ENCODE data around the gene FNBP1. TPM values are rescaled to one million over a fixed set of nuclear protein-coding genes. Genes with fewer than 3 reads are reported as not detected.

The FNBP1 gene
- total and polyA plus RNA-seq, 8 donors: 5.3 to 18.5 (median 7.1) TPM

- FAIRE-seq (no peak), ATAC-seq (no peak), DNase-seq (no peak)
- TF ChIP-seq CTCF (IDR thresholded peaks at IDR 0.05): no peak
- H3K36me3 ChIP-seq: peaks cover 0 to 8% (median 0%) of the 10 kb centered on the region in 3 donors
- H3K4me3 ChIP-seq: no peak overlapping the region
- no peaks in the 10 kb centered on the region for H3K27me3 ChIP-seq
- H3K9me3 ChIP-seq: no peaks in the 10 kb centered on the region
- H3K27ac ChIP-seq: no peak overlapping the region
- intact Hi-C loops (cut with DNase I): no loop called here
- 73 to 87% methylated on average over 6 of the region's 6 CpGs for WGBS, 2 donors
- H3K4me1 ChIP-seq: no peaks in the 10 kb centered on the region
Observed at GRCh38 chr9:129923589-129923988, 119.4 kb downstream of the FNBP1 start.

- no peak for TF ChIP-seq CTCF (IDR thresholded peaks at IDR 0.05)
- 88 to 93% methylated on average over 4 of the region's 4 CpGs for WGBS, 2 donors
- Histone ChIP-seq H3K4me3 (no peak overlapping the region), H3K27me3 (no peaks in the 10 kb centered on the region), H3K36me3 (peaks cover 0 to 8% (median 0%) of the 10 kb centered on the region in 3 donors), H3K27ac (no peak overlapping the region), H3K9me3 (no peaks in the 10 kb centered on the region), H3K4me1 (no peaks in the 10 kb centered on the region)
- FAIRE-seq: no peak
- intact Hi-C loops (cut with DNase I): no loop called here
- DNase-seq: no peak
- no peak for ATAC-seq
Observed at GRCh38 chr9:129921905-129922304, 121.1 kb downstream of the FNBP1 start.

- ATAC-seq (peak in 1 of 4 donors; percentile 51), DNase-seq (no peak), FAIRE-seq (no peak)
- Histone ChIP-seq H3K9me3 (no peaks in the 10 kb centered on the region), H3K27me3 (no peaks in the 10 kb centered on the region), H3K4me3 (no peak overlapping the region), H3K36me3 (peaks cover 0 to 8% (median 0%) of the 10 kb centered on the region in 3 donors), H3K27ac (no peak overlapping the region), H3K4me1 (no peaks in the 10 kb centered on the region)
- intact Hi-C loops (cut with DNase I): no loop called here
- 85 to 86% methylated on average over 3 of the region's 3 CpGs for WGBS, 2 donors
- no peak for TF ChIP-seq CTCF (IDR thresholded peaks at IDR 0.05)
Observed at GRCh38 chr9:129919841-129920240, 123.1 kb downstream of the FNBP1 start.

- ATAC-seq (no peak), DNase-seq (no peak), FAIRE-seq (no peak)
- Histone ChIP-seq H3K4me3 (no peak overlapping the region), H3K27me3 (no peaks in the 10 kb centered on the region), H3K36me3 (peaks cover 0 to 6% (median 0%) of the 10 kb centered on the region in 3 donors), H3K4me1 (no peaks in the 10 kb centered on the region), H3K27ac (no peak overlapping the region), H3K9me3 (no peaks in the 10 kb centered on the region)
- intact Hi-C loops (cut with DNase I): no loop called here
- TF ChIP-seq CTCF (IDR thresholded peaks at IDR 0.05): no peak
- 58 to 64% methylated on average over 3 of the region's 3 CpGs for WGBS, 2 donors
Observed at GRCh38 chr9:129919277-129919676, 123.7 kb downstream of the FNBP1 start.

- FAIRE-seq: no peak
Observed at GRCh38 chr9:129918296-129918950, 124.6 kb downstream of the FNBP1 start.

More at GRCh38 chr9:129918296-129918950, 124.6 kb downstream of the FNBP1 start:
- H3K4me1 ChIP-seq: no peaks in the 10 kb centered on the region
- no peak for TF ChIP-seq CTCF (IDR thresholded peaks at IDR 0.05)
- DNase-seq (peak in 2 of 6 donors; percentile 24 to 28), ATAC-seq (peak; percentile 60 to 87 (median 72))
- intact Hi-C loops (cut with DNase I): no loop called here
- peaks cover 0 to 4% (median 0%) of the 10 kb centered on the region in 3 donors for H3K36me3 ChIP-seq
- WGBS, 2 donors: 51 to 52% methylated on average over 14 of the region's 14 CpGs
- H3K27me3 ChIP-seq: no peaks in the 10 kb centered on the region
- no peaks in the 10 kb centered on the region for H3K9me3 ChIP-seq
- no peak overlapping the region for H3K27ac ChIP-seq
- peak overlapping the region in 1 of 4 donors; percentile 8 for H3K4me3 ChIP-seq

Data from pancreas (tissue), 10 donors.